K562 (cell line): ENCODE measurements around the gene CTSF. TPM values are rescaled to one million over a fixed set of nuclear protein-coding genes. Genes with fewer than 3 reads are reported as not detected.

ENCODE experiments used
- BRD9 ChIP-seq: fragments of 450-650 bp; IDR thresholded peaks from 2 replicates; pipeline ENCODE4 v1.6.1; 2018; ENCODE audit warnings: low read depth; ENCODE audit not compliant: partially characterized antibody
- CREM ChIP-seq: IDR thresholded peaks from 2 replicates; pipeline ENCODE4 v1.6.1; 2014; ENCODE audit warnings: antibody characterized with exemption, low read depth
- ETV6 ChIP-seq, 3 experiments: fragments of 150-350 bp in 1 of 3; sonication (generic) in 1 of 3; formaldehyde crosslinking in 1 of 3; IDR thresholded peaks; 2 replicates each; pipeline versions ENCODE4 v1.6.1 to v1.8.0; 2014 to 2022; ENCODE audit warnings: borderline replicate concordance in 2 of 3, low read depth in 2 of 3, antibody characterized with exemption in 1 of 3, low read length in 1 of 3, mild to moderate bottlenecking in 1 of 3, missing genetic modification reagents in 1 of 3
- FOXM1 ChIP-seq, 2 experiments: fragments of 450-650 bp in 1 of 2; sonication (generic) in 1 of 2; formaldehyde crosslinking in 1 of 2; IDR thresholded peaks; 2 replicates each; pipeline versions ENCODE4 v1.6.1 to v1.9.0; 2017 to 2022; ENCODE audit warnings: low read depth in 2 of 2, mild to moderate bottlenecking in 2 of 2, missing genetic modification reagents in 1 of 2, moderate library complexity in 1 of 2
- FOXP1 ChIP-seq: sonication (generic); formaldehyde crosslinking; IDR thresholded peaks from 2 replicates; pipeline ENCODE4 v1.8.0; 2022; ENCODE audit warnings: mild to moderate bottlenecking, missing genetic modification reagents
- GTF2F1 ChIP-seq: IDR thresholded peaks from 2 replicates; pipeline ENCODE4 v1.6.1; 2011; ENCODE audit warnings: low read depth, low read length, improper control_type of control experiment
- ID3 ChIP-seq, 2 experiments: fragments of 250-450 bp in 1 of 2; fragments of 450-650 bp in 1 of 2; sonication (Bioruptor Pico) in 1 of 2; IDR thresholded peaks; 2 replicates each; pipeline versions ENCODE4 v1.6.1 to v1.8.0; 2016 to 2021; ENCODE audit warnings: mild to moderate bottlenecking in 2 of 2, moderate library complexity in 2 of 2, missing compliant biosample characterization in 1 of 2, missing genetic modification characterization in 1 of 2
- KLF1 ChIP-seq: fragments of 450-650 bp; IDR thresholded peaks from 2 replicates; pipeline ENCODE4 v1.6.1; 2016; ENCODE audit warnings: missing genetic modification characterization, missing compliant biosample characterization
- RBFOX2 ChIP-seq: fragments of 200-400 bp; formaldehyde crosslinking; IDR thresholded peaks from 2 replicates; pipeline ENCODE4 v1.6.1; 2017; ENCODE audit warnings: low read depth, mild to moderate bottlenecking, low read length, moderate library complexity
- TAF9B ChIP-seq: fragments of 450-650 bp; IDR thresholded peaks from 2 replicates; pipeline ENCODE4 v1.6.1; 2018; ENCODE audit warnings: mild to moderate bottlenecking; ENCODE audit not compliant: partially characterized antibody
- ZNF175 ChIP-seq: fragments of 200-800 bp; sonication (Bioruptor generic); IDR thresholded peaks from 2 replicates; pipeline ENCODE4 v1.6.1; 2016; ENCODE audit warnings: low read depth, mild to moderate bottlenecking, missing genetic modification characterization, missing compliant biosample characterization
- ZNF766 ChIP-seq: fragments of 200-800 bp; sonication (Bioruptor generic); conservative IDR thresholded peaks from 2 replicates; pipeline ENCODE4 v1.6.1; 2016; ENCODE audit warnings: missing genetic modification characterization, missing compliant biosample characterization
- polyA plus RNA-seq, 8 experiments: library from polyadenylated mRNA; depleted of rRNA in 4 of 8; stranded (reverse) in 5 of 8; unstranded in 3 of 8; fragments of >200 nt; fragmentation: Nextera tagmentation in 2 of 8; fragmentation: Illumina TruSeq in 1 of 8; extraction: Ambion mirVana in 2 of 8; extraction: Trizol in 1 of 8; gene quantifications; 2 replicates each; pipeline versions ENCODE4 v1.2.1 to v1.2.3, GENCODE V29; 2011 to 2014; ENCODE audit warnings: inconsistent platforms in 1 of 8, missing spikeins in 1 of 8
- total RNA-seq, 7 experiments: library from RNA; depleted of rRNA in 6 of 7; stranded (reverse); fragments of >200 nt in 6 of 7; fragmentation: Illumina TruSeq in 2 of 7; extraction: Trizol in 2 of 7; gene quantifications; 2 replicates each; pipeline versions ENCODE4 v1.2.1 to v1.2.3, GENCODE V29; 2011 to 2021; ENCODE audit warnings: low replicate concordance in 1 of 7
- TF ChIP-seq, protein P1 (sequence below), 2 experiments: IDR thresholded peaks; 2 replicates each; pipeline ENCODE4 v1.6.1; 2011; ENCODE audit warnings: borderline replicate concordance in 1 of 2, control low read depth in 1 of 2, low read depth in 1 of 2, low read length in 1 of 2, mild to moderate bottlenecking in 1 of 2, mixed read lengths in 1 of 2, moderate library complexity in 1 of 2; ENCODE audit not compliant: insufficient read depth in 1 of 2, insufficient read length in 1 of 2, poor library complexity in 1 of 2, severe bottlenecking in 1 of 2; ENCODE audit errors: extremely low read depth in 1 of 2
- TF ChIP-seq, protein P2 (sequence below): fragments of 200-800 bp; sonication (Bioruptor generic); IDR thresholded peaks from 2 replicates; pipeline ENCODE4 v1.6.1; 2017; ENCODE audit warnings: missing genetic modification characterization, missing compliant biosample characterization
- TF ChIP-seq, protein P3 (sequence below): fragments of 250-450 bp; sonication (Bioruptor Pico); IDR thresholded peaks from 2 replicates; pipeline ENCODE4 v1.8.0; 2022; ENCODE audit warnings: moderate library complexity, mild to moderate bottlenecking, inconsistent platforms
- TF ChIP-seq, protein P4 (sequence below): sonication (generic); formaldehyde crosslinking; IDR thresholded peaks from 2 replicates; pipeline ENCODE4 v1.8.0; 2022; ENCODE audit warnings: mild to moderate bottlenecking, missing genetic modification reagents
- TF ChIP-seq, protein P5 (sequence below): fragments of 250-450 bp; sonication (Bioruptor Pico); IDR thresholded peaks from 2 replicates; pipeline ENCODE4 v1.4.0; 2020

CTSF gene
- total and polyA plus RNA-seq, 9 of the 15 experiments (the other 6 are each of a cell fraction or from before 2014, with no cell fraction given), result 0.41 to 10.5 (median 3.8) TPM

- TF ChIP-seq, protein P1, sequence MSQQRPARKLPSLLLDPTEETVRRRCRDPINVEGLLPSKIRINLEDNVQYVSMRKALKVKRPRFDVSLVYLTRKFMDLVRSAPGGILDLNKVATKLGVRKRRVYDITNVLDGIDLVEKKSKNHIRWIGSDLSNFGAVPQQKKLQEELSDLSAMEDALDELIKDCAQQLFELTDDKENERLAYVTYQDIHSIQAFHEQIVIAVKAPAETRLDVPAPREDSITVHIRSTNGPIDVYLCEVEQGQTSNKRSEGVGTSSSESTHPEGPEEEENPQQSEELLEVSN (IDR thresholded peaks at IDR 0.05; ENCODE audit: borderline replicate concordance in 1 of 2, extremely low read depth in 1 of 2, insufficient read depth in 1 of 2, insufficient read length in 1 of 2, low read depth in 1 of 2, low read length in 1 of 2, poor library complexity in 1 of 2, severe bottlenecking in 1 of 2), result peak; percentile 97 to 98
- TF ChIP-seq, protein P2, sequence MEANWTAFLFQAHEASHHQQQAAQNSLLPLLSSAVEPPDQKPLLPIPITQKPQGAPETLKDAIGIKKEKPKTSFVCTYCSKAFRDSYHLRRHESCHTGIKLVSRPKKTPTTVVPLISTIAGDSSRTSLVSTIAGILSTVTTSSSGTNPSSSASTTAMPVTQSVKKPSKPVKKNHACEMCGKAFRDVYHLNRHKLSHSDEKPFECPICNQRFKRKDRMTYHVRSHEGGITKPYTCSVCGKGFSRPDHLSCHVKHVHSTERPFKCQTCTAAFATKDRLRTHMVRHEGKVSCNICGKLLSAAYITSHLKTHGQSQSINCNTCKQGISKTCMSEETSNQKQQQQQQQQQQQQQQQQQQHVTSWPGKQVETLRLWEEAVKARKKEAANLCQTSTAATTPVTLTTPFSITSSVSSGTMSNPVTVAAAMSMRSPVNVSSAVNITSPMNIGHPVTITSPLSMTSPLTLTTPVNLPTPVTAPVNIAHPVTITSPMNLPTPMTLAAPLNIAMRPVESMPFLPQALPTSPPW (CRISPR knock-in tag), result no peak; the same call in 1 of the 2 replicates
- TF ChIP-seq GTF2F1 (no peak), ZNF766 (CRISPR knock-in tag) (0 out of 2 replicates have a peak, but pooled peaks have one; percentile 12), TAF9B (no peak), RBFOX2 (peak; percentile 68; the same call in 1 of the 2 replicates), ID3 (CRISPR knock-in tag; IDR thresholded peaks at IDR 0.05) (no peak), ID3 (tag; IDR thresholded peaks at IDR 0.05) (peak; percentile 56; the same call in 1 of the 2 replicates), BRD9 (no peak), CREM (no peak), KLF1 (no peak), ETV6 (IDR thresholded peaks at IDR 0.05; ENCODE audit: borderline replicate concordance in 1 of 2, low read depth in 2 of 2, low read length in 1 of 2) (no peak), ETV6 (CRISPR knock-in tag; IDR thresholded peaks at IDR 0.05; ENCODE audit: borderline replicate concordance) (0 out of 2 replicates have a peak, but pooled peaks have one; percentile 35), ZNF175 (no peak), FOXP1 (CRISPR knock-in tag) (peak; percentile 96), FOXM1 (IDR thresholded peaks at IDR 0.05; ENCODE audit: low read depth) (no peak), FOXM1 (CRISPR knock-in tag; IDR thresholded peaks at IDR 0.05; ENCODE audit: low read depth) (peak; percentile 73; the same call in 1 of the 2 replicates)
- TF ChIP-seq, protein P3, sequence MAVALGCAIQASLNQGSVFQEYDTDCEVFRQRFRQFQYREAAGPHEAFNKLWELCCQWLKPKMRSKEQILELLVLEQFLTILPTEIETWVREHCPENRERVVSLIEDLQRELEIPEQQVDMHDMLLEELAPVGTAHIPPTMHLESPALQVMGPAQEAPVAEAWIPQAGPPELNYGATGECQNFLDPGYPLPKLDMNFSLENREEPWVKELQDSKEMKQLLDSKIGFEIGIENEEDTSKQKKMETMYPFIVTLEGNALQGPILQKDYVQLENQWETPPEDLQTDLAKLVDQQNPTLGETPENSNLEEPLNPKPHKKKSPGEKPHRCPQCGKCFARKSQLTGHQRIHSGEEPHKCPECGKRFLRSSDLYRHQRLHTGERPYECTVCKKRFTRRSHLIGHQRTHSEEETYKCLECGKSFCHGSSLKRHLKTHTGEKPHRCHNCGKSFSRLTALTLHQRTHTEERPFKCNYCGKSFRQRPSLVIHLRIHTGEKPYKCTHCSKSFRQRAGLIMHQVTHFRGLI (CRISPR knock-in tag), result no peak
- TF ChIP-seq, protein P4, sequence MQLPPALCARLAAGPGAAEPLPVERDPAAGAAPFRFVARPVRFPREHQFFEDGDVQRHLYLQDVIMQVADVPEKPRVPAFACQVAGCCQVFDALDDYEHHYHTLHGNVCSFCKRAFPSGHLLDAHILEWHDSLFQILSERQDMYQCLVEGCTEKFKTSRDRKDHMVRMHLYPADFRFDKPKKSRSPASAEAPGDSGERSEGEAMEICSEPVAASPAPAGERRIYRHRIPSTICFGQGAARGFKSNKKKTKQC, result peak; percentile 82
- TF ChIP-seq, protein P5, sequence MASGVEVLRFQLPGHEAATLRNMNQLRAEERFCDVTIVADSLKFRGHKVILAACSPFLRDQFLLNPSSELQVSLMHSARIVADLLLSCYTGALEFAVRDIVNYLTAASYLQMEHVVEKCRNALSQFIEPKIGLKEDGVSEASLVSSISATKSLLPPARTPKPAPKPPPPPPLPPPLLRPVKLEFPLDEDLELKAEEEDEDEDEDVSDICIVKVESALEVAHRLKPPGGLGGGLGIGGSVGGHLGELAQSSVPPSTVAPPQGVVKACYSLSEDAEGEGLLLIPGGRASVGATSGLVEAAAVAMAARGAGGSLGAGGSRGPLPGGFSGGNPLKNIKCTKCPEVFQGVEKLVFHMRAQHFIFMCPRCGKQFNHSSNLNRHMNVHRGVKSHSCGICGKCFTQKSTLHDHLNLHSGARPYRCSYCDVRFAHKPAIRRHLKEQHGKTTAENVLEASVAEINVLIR (CRISPR knock-in tag), result no peak
Measured at GRCh38 chr11:66568124-66568916, at the start of gene CTSF (continued).
